K562 (cell line): Measurements from ENCODE around the gene MPIG6B. TPM values are rescaled to one million over a fixed set of nuclear protein-coding genes. Genes with fewer than 3 reads are reported as not detected.

Experiments
- ATAC-seq: fragments of 200-7000 bp; cut with Tn5 transposase; 3 replicates; pipeline ENCODE4 v1.9.1; 2020; ENCODE audit warnings: moderate library complexity
- BruUV-seq: library from RNA; stranded (reverse); fragments of 400-500 nt; replicated peaks from 2 replicates; lab custom pipeline; 2021; lab: Mats Ljungman, UMichigan
- CTCF ChIA-PET: fragments of 300-600 bp; formaldehyde crosslinking; extraction: SDS; loops from one replicate; lab custom pipeline; 2021; ENCODE audit warnings: low intra/inter-chr PET ratio; lab: Yijun Ruan, JAX
- POLR2A ChIA-PET: fragments of 300-600, 350-650 bp; sonication (Branson Sonifier 250); formaldehyde crosslinking; extraction: SDS; loops from one replicate; lab custom pipeline; 2021; ENCODE audit warnings: antibody characterized with exemption, inconsistent platforms; lab: Yijun Ruan, JAX
- DNase-seq, 4 experiments: peaks; one replicate each; pipeline versions ENCODE4 v3.0.0 to v3.0.0-alpha.2; 2011 to 2018; ENCODE audit warnings: low spot score in 3 of 4, mixed read lengths in 3 of 4; ENCODE audit errors: extremely low read depth in 1 of 4
- FAIRE-seq: peaks from 2 replicates; lab custom pipeline; 2011; peaks lifted over from hg19 to GRCh38; lab: Jason Lieb, UNC
- H2AFZ ChIP-seq: 2 replicates; pipeline ENCODE4 v1.6.0; 2011; ENCODE audit warnings: low read depth, low read length, control low read depth, inconsistent platforms
- H3K27ac ChIP-seq: fragments of 200-600 bp; 3 replicates; pipeline ENCODE4 v1.8.0; 2011; ENCODE audit warnings: low read depth, mild to moderate bottlenecking, control low read depth, inconsistent platforms, low read length, moderate library complexity, mixed read lengths; ENCODE audit errors: extremely low read depth
- H3K27me3 ChIP-seq, 2 experiments: fragments of 300-600 bp in 1 of 2; 2 replicates in 1 of 2; 3 replicates in 1 of 2; pipeline versions ENCODE4 v1.6.0 to v1.8.0; 2011; ENCODE audit warnings: inconsistent platforms in 2 of 2, low read length in 2 of 2, mild to moderate bottlenecking in 1 of 2, mixed read lengths in 1 of 2, moderate library complexity in 1 of 2; ENCODE audit not compliant: control insufficient read depth in 2 of 2, insufficient read depth in 2 of 2
- H3K36me3 ChIP-seq: fragments of 300-600 bp; 3 replicates; pipeline ENCODE4 v1.8.0; 2011; ENCODE audit warnings: mild to moderate bottlenecking, low read length, inconsistent platforms; ENCODE audit not compliant: control insufficient read depth, insufficient read depth
- H3K4me1 ChIP-seq, 2 experiments: fragments of 200-600 bp in 1 of 2; replicated peaks in 1 of 2; 2 replicates in 1 of 2; 3 replicates in 1 of 2; pipeline versions ENCODE4 v1.5.1 to v1.8.0; 2011; ENCODE audit warnings: inconsistent platforms in 2 of 2, low read length in 2 of 2, mild to moderate bottlenecking in 1 of 2, mixed read lengths in 1 of 2, moderate library complexity in 1 of 2; ENCODE audit not compliant: control insufficient read depth in 2 of 2, insufficient read depth in 2 of 2
- H3K4me2 ChIP-seq: 2 replicates; pipeline ENCODE4 v1.6.1; 2011; ENCODE audit warnings: low read length, control low read depth, inconsistent platforms, mixed read lengths; ENCODE audit not compliant: insufficient read depth
- H3K4me3 ChIP-seq: fragments of 200-600 bp; sonication (generic), shearing (Covaris generic); 2 replicates; pipeline ENCODE4 v1.5.1; 2016; ENCODE audit warnings: control low read depth, inconsistent platforms
- H3K79me2 ChIP-seq: fragments of 200-600 bp; 3 replicates; pipeline ENCODE4 v1.8.0; 2011; ENCODE audit warnings: low read length, inconsistent platforms; ENCODE audit not compliant: control insufficient read depth, insufficient read depth
- H3K9ac ChIP-seq, 2 experiments: 2 replicates each; pipeline versions ENCODE4 v1.6.0 to v1.6.1; 2011; ENCODE audit warnings: low read depth in 2 of 2, low read length in 2 of 2, control low read depth in 1 of 2, inconsistent platforms in 1 of 2, mild to moderate bottlenecking in 1 of 2, mixed read lengths in 1 of 2; ENCODE audit not compliant: insufficient read depth in 1 of 2
- H3K9me1 ChIP-seq: one replicate; pipeline ENCODE4 v1.6.0; 2011; ENCODE audit warnings: inconsistent platforms, mild to moderate bottlenecking, low read length, moderate library complexity; ENCODE audit not compliant: control insufficient read depth, insufficient read depth
- H3K9me3 ChIP-seq: replicated peaks from 2 replicates; pipeline ENCODE4 v1.5.1; 2011; ENCODE audit warnings: low read depth, low read length, inconsistent platforms; ENCODE audit not compliant: control insufficient read depth, insufficient read depth
- H4K20me1 ChIP-seq: replicated peaks from 2 replicates; pipeline ENCODE4 v1.6.1; 2011; ENCODE audit warnings: low read length, inconsistent platforms, mixed read lengths; ENCODE audit not compliant: control insufficient read depth, insufficient read depth
- AFF1 ChIP-seq, 2 experiments: fragments of 450-650 bp; IDR thresholded peaks; 2 replicates each; pipeline ENCODE4 v1.6.1; 2018; ENCODE audit warnings: mild to moderate bottlenecking in 2 of 2, low read depth in 1 of 2; ENCODE audit not compliant: partially characterized antibody in 2 of 2
- L3MBTL2 ChIP-seq: fragments of 450-650 bp; IDR thresholded peaks from 2 replicates; pipeline ENCODE4 v1.6.1; 2016; ENCODE audit warnings: mild to moderate bottlenecking, moderate library complexity
- MAFK ChIP-seq: IDR thresholded peaks from 2 replicates; pipeline ENCODE4 v1.6.1; 2011; ENCODE audit warnings: low read length, improper control_type of control experiment
- MEIS2 ChIP-seq: fragments of 450-650 bp; IDR thresholded peaks from 2 replicates; pipeline ENCODE4 v1.6.1; 2014; ENCODE audit warnings: mild to moderate bottlenecking; ENCODE audit not compliant: partially characterized antibody
- MIER1 ChIP-seq: fragments of 450-650 bp; IDR thresholded peaks from 2 replicates; pipeline ENCODE4 v1.6.1; 2016; ENCODE audit warnings: antibody characterized with exemption, mild to moderate bottlenecking, low read depth
- NR2C2 ChIP-seq, 2 experiments: fragments of 200-800 bp in 1 of 2; sonication (Bioruptor generic) in 1 of 2; sonication (generic) in 1 of 2; formaldehyde crosslinking in 1 of 2; IDR thresholded peaks; 2 replicates each; pipeline versions ENCODE4 v1.6.1 to v1.8.0; 2016 to 2022; ENCODE audit warnings: mild to moderate bottlenecking in 1 of 2, missing compliant biosample characterization in 1 of 2, missing genetic modification characterization in 1 of 2, missing genetic modification reagents in 1 of 2
- SP1 ChIP-seq: sonication (generic); formaldehyde crosslinking; IDR thresholded peaks from 2 replicates; pipeline ENCODE4 v1.8.1; 2022; ENCODE audit warnings: mild to moderate bottlenecking, missing genetic modification reagents
- STAT6 ChIP-seq: sonication (generic); formaldehyde crosslinking; IDR thresholded peaks from 2 replicates; pipeline ENCODE4 v1.8.1; 2023; ENCODE audit warnings: mild to moderate bottlenecking, missing genetic modification reagents
- ZFX ChIP-seq: sonication (generic); formaldehyde crosslinking; IDR thresholded peaks from 2 replicates; pipeline ENCODE4 v1.8.0; 2022; ENCODE audit warnings: mild to moderate bottlenecking, missing genetic modification reagents, moderate library complexity
- ZZZ3 ChIP-seq: fragments of 450-650 bp; IDR thresholded peaks from 2 replicates; pipeline ENCODE4 v1.6.1; 2016; ENCODE audit warnings: antibody characterized with exemption, mild to moderate bottlenecking, moderate library complexity
- WGBS: fragments of 100-300 bp; shearing (Covaris generic); methylation state at CpG from one replicate; pipeline ENCODE4 v1.1.6; 2016; ENCODE audit warnings: low coverage, mixed read lengths; ENCODE audit not compliant: insufficient coverage; ENCODE audit errors: missing lambda C conversion rate; 5-methylcytosine and 5-hydroxymethylcytosine counted together
- in situ Hi-C: fragments of 300-500 bp; cut with MboI; formaldehyde crosslinking; loops from 4 replicates; pipeline ENCODE4 v1.15.0; 2018; ENCODE audit warnings: inconsistent platforms, mixed read lengths
- intact Hi-C: fragments of 100-400 bp; cut with micrococcal nuclease; formaldehyde crosslinking; loops from 2 replicates; pipeline ENCODE4 v1.14.2; 2022
- polyA plus RNA-seq, 8 experiments: library from polyadenylated mRNA; depleted of rRNA in 4 of 8; stranded (reverse) in 5 of 8; unstranded in 3 of 8; fragments of >200 nt; fragmentation: Nextera tagmentation in 2 of 8; fragmentation: Illumina TruSeq in 1 of 8; extraction: Ambion mirVana in 2 of 8; extraction: Trizol in 1 of 8; gene quantifications; 2 replicates each; pipeline versions ENCODE4 v1.2.1 to v1.2.3, GENCODE V29; 2011 to 2014; ENCODE audit warnings: inconsistent platforms in 1 of 8, missing spikeins in 1 of 8
- total RNA-seq, 7 experiments: library from RNA; depleted of rRNA in 6 of 7; stranded (reverse); fragments of >200 nt in 6 of 7; fragmentation: Illumina TruSeq in 2 of 7; extraction: Trizol in 2 of 7; gene quantifications; 2 replicates each; pipeline versions ENCODE4 v1.2.1 to v1.2.3, GENCODE V29; 2011 to 2021; ENCODE audit warnings: low replicate concordance in 1 of 7

Gene MPIG6B
- total and polyA plus RNA-seq, 9 of the 15 experiments (the other 6 are each of a cell fraction or from before 2014, with no cell fraction given): 0.11 to 1.2 (median 0.28) TPM; not detected in 1

GRCh38 chr6:31705931-31706330 is 17.2 kb upstream of the MPIG6B start:
- peaks cover 11% of the 10 kb centered on the region for H3K36me3 ChIP-seq
- FAIRE-seq: no peak
- H3K4me3 ChIP-seq: no peak overlapping the region
- no peaks in the 10 kb centered on the region; the same call in 1 of the 2 replicates for H4K20me1 ChIP-seq
- 76% methylated on average over 6 of the region's 6 CpGs for WGBS
- ChIA-PET POLR2A (interaction anchor here (0.6 to 12.4 kb wide), 5 partner anchors 10 to 101 kb away, joined by 3 to 223 read pairs (median 7); partner anchors contain the start of genes DDAH2, LSM2, LY6G6C and LY6G6D), CTCF (no interaction called here)
- no peak overlapping the region for H3K4me2 ChIP-seq
- H3K9ac ChIP-seq: no peak overlapping the region
- no peaks in the 10 kb centered on the region for H3K9me1 ChIP-seq
- peaks cover 33 to 35% of the 10 kb centered on the region in 2 experiments for H3K4me1 ChIP-seq
- intact Hi-C loops: no loop called here
- peak overlapping the region; percentile 52 for H2AFZ ChIP-seq
- H3K27ac ChIP-seq: no peak overlapping the region
- no peak for DNase-seq
- ATAC-seq: no peak
- in situ Hi-C loops: no loop called here
- no peaks in the 10 kb centered on the region for H3K9me3 ChIP-seq
- TF ChIP-seq MIER1 (no peak), L3MBTL2 (no peak), MAFK (no peak), NR2C2 (CRISPR knock-in tag; IDR thresholded peaks at IDR 0.05) (no peak), NR2C2 (tag; IDR thresholded peaks at IDR 0.05) (no peak), ZZZ3 (no peak), SP1 (CRISPR knock-in tag) (0 out of 2 replicates have a peak, but pooled peaks have one; percentile 10), STAT6 (CRISPR knock-in tag) (no peak), ZFX (0 out of 2 replicates have a peak, but pooled peaks have one; percentile 10), MEIS2 (no peak), AFF1 (IDR thresholded peaks at IDR 0.05; ENCODE audit: low read depth in 1 of 2, partially characterized antibody in 2 of 2) (no peak)
- TF ChIP-seq, all 486 proteins: peak for 2
- peaks cover 26% of the 10 kb centered on the region for H3K79me2 ChIP-seq
- no TSS peak for BruUV-seq
- H3K27me3 ChIP-seq: no peaks in the 10 kb centered on the region
